ENCODE results near the gene AJM1.

DNA sequence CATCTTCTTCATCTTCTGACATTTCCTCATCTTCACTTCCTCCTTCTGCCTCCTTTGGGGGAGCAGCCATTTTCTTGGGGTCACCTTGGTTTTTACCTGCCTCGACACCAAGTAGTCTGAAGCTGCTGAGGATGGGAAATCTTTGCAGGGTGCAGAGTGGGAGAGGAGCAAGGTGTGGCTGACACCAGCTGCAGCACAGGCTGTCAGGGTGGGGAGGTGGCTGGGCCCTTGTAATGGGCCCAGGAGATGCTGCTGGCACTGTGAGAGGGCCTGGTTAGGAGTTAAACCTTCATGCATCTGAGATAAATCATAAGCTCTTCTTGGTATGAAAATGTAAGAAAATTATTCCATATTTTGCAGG, 26.9 kb upstream of the AJM1 start:
- TF ChIP-seq HEYL (CRISPR knock-in tag; IDR thresholded peaks at IDR 0.05) (no peak), RAD21 (conservative IDR thresholded peaks at IDR 0.05 in 1 of 2, IDR thresholded peaks at IDR 0.05 in 1 of 2) (no peak), KDM1A (IDR thresholded peaks at IDR 0.05; ENCODE audit: low read depth) (no peak)
